Measurements from ENCODE around the gene SLC19A3.

Gene SLC19A3

DNA sequence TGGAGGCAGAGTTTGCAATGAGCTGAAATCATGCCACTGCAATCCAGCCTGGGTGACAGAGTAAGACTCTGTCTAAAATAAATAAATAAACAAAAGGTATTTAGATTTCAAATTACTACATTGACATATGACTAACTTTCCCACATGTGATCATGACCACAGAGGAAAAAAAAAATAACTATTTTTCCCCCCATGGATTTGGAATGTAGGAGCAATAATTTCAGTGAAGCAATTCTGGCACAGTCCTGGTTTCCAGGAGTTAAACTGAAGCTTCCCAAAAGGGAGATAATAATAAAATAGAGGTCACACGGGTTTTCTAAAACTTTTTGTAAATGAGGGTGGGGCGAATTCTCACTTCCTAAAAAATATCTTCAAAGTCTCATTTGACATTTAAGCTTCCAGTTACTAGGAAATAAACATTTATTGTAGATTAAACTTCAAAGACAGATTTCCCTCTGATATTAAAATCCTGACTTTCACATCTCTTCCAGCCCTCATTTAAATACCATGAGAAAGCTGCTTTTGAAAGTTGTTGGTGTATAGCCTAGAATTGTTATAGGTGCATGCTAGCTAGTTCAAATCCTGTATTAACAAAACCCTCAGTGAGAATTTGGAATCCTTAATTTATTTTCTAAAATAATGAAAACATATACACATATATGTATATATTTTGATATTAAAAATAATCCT lies 20.7 kb downstream of the SLC19A3 start:
- Histone ChIP-seq H3K4me3 (ENCODE audit: low read length) (no peak overlapping the region), H3K27ac (ENCODE audit: low read depth, low read length) (no peak overlapping the region), H3K79me2 (ENCODE audit: control insufficient read depth, low read length) (no peaks in the 10 kb centered on the region), H3K27me3 (ENCODE audit: control insufficient read depth, low read length) (no peaks in the 10 kb centered on the region), H3K9me2 (replicated peaks; ENCODE audit: control insufficient read depth, low read length) (no peaks in the 10 kb centered on the region), H3K36me3 (ENCODE audit: control insufficient read depth, low read length) (no peaks in the 10 kb centered on the region), H3K4me1 (ENCODE audit: control insufficient read depth, low read length) (no peaks in the 10 kb centered on the region), H3K4me2 (ENCODE audit: low read length) (no peak overlapping the region), H3F3A (ENCODE audit: control insufficient read depth, insufficient read depth) (no peaks in the 10 kb centered on the region), H3K9me3 (ENCODE audit: control insufficient read depth, insufficient read depth, low read length) (no peaks in the 10 kb centered on the region), H4K20me1 (ENCODE audit: control insufficient read depth, insufficient read depth, low read depth, low read length) (no peaks in the 10 kb centered on the region)
- TF ChIP-seq EZH2phosphoT487 (IDR thresholded peaks at IDR 0.05; ENCODE audit: borderline replicate concordance, low read length) (no peak), CTCF (IDR thresholded peaks at IDR 0.05; ENCODE audit: low read depth, low read length, poor library complexity, severe bottlenecking) (no peak)

DNA sequence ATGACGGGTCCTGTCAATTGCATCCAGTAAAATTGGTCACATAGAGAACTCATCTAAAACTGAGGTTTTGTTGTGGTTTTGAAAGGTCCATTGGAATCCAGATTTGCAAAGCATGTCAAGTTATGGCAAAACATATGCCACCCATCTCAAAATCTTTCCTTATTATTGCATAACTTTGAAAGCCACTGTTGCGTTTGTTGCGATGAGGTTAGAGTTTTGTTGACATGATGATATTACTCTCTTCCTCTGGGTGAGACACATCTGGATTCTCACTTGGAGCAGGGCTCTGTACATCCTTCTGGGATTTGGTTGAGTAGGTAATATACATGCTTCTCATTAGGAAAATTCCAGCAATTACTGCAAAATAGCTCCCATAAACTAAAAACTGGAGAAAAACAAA lies 30.6 kb downstream of the SLC19A3 start:
- TF ChIP-seq EZH2phosphoT487 (IDR thresholded peaks at IDR 0.05; ENCODE audit: borderline replicate concordance, low read length) (no peak), CTCF (IDR thresholded peaks at IDR 0.05; ENCODE audit: low read depth, low read length, poor library complexity, severe bottlenecking) (no peak)
- H3K79me2 ChIP-seq (ENCODE audit: control insufficient read depth, low read length) = no peaks in the 10 kb centered on the region
- H3K4me3 ChIP-seq (ENCODE audit: low read length) = no peak overlapping the region
- no peaks in the 10 kb centered on the region for H3K27me3 ChIP-seq (ENCODE audit: control insufficient read depth, low read length)
- H3K9me2 ChIP-seq (replicated peaks; ENCODE audit: control insufficient read depth, low read length) = no peaks in the 10 kb centered on the region
- H3K27ac ChIP-seq (ENCODE audit: low read depth, low read length) = no peak overlapping the region
- no peaks in the 10 kb centered on the region for H3F3A ChIP-seq (ENCODE audit: control insufficient read depth, insufficient read depth)
- H3K4me1 ChIP-seq (ENCODE audit: control insufficient read depth, low read length) = no peaks in the 10 kb centered on the region
- H4K20me1 ChIP-seq (ENCODE audit: control insufficient read depth, insufficient read depth, low read depth, low read length) = no peaks in the 10 kb centered on the region
- no peaks in the 10 kb centered on the region for H3K9me3 ChIP-seq (ENCODE audit: control insufficient read depth, insufficient read depth, low read length)
- no peak overlapping the region for H3K4me2 ChIP-seq (ENCODE audit: low read length)
- no peaks in the 10 kb centered on the region for H3K36me3 ChIP-seq (ENCODE audit: control insufficient read depth, low read length)

- Histone ChIP-seq H3K4me2 (ENCODE audit: low read length) (no peak overlapping the region), H3K27ac (ENCODE audit: low read depth, low read length) (no peak overlapping the region), H3K9me3 (ENCODE audit: control insufficient read depth, insufficient read depth, low read length) (no peaks in the 10 kb centered on the region), H3F3A (ENCODE audit: control insufficient read depth, insufficient read depth) (no peaks in the 10 kb centered on the region), H3K9me2 (replicated peaks; ENCODE audit: control insufficient read depth, low read length) (no peaks in the 10 kb centered on the region), H3K4me3 (ENCODE audit: low read length) (no peak overlapping the region), H3K4me1 (ENCODE audit: control insufficient read depth, low read length) (no peaks in the 10 kb centered on the region), H3K36me3 (ENCODE audit: control insufficient read depth, low read length) (no peaks in the 10 kb centered on the region), H3K79me2 (ENCODE audit: control insufficient read depth, low read length) (no peaks in the 10 kb centered on the region), H4K20me1 (ENCODE audit: control insufficient read depth, insufficient read depth, low read depth, low read length) (no peaks in the 10 kb centered on the region), H3K27me3 (ENCODE audit: control insufficient read depth, low read length) (no peaks in the 10 kb centered on the region)
- no peak for TF ChIP-seq EZH2phosphoT487 (IDR thresholded peaks at IDR 0.05; ENCODE audit: borderline replicate concordance, low read length)
- no peak for TF ChIP-seq CTCF (IDR thresholded peaks at IDR 0.05; ENCODE audit: low read depth, low read length, poor library complexity, severe bottlenecking)
Measured at GRCh38 chr2:227684258-227684657, 33.6 kb downstream of the SLC19A3 start.

All from DOHH2 (cell line).